HUES6 (cell line): ENCODE data around the gene GNA12.
"Not testable (repeated sequence)": the region's sequence is repeated elsewhere in the genome, so short reads cannot be mapped to it uniquely, and the experiment has no call there.

Source experiments
- H3K27ac ChIP-seq: 2 replicates; pipeline ENCODE4 v1.7.0; 2013; ENCODE audit warnings: low read depth, mild to moderate bottlenecking, low read length, inconsistent platforms
- H3K27me3 ChIP-seq: 2 replicates; pipeline ENCODE4 v1.6.1; 2013; ENCODE audit warnings: low read length; ENCODE audit not compliant: control insufficient read depth, insufficient read depth
- H3K36me3 ChIP-seq: 2 replicates; pipeline ENCODE4 v1.6.1; 2013; ENCODE audit warnings: low read length; ENCODE audit not compliant: control insufficient read depth, insufficient read depth
- H3K4me1 ChIP-seq: 2 replicates; pipeline ENCODE4 v1.6.1; 2013; ENCODE audit warnings: low read length; ENCODE audit not compliant: control insufficient read depth, insufficient read depth
- H3K4me3 ChIP-seq: 2 replicates; pipeline ENCODE4 v1.5.1; 2013; ENCODE audit warnings: low read depth, low read length
- H3K9ac ChIP-seq: one replicate; pipeline ENCODE4 v1.6.1; 2013; ENCODE audit warnings: mild to moderate bottlenecking, low read length
- H3K9me3 ChIP-seq: 2 replicates; pipeline ENCODE4 v1.6.1; 2013; ENCODE audit warnings: low read depth, low read length; ENCODE audit not compliant: control insufficient read depth, insufficient read depth

GNA12 gene

GRCh38 chr7:2724036-2724435 lies 120.1 kb downstream of the GNA12 start:
- H3K27ac ChIP-seq, H3K27me3 ChIP-seq, H3K4me1 ChIP-seq, H3K9me3 ChIP-seq, H3K4me3 ChIP-seq, H3K9ac ChIP-seq: not testable (repeated sequence)
- H3K36me3 ChIP-seq = peaks cover 50% of the 10 kb centered on the region

GRCh38 chr7:2723138-2723850 lies 120.8 kb downstream of the GNA12 start:
- no peak overlapping the region for H3K27ac ChIP-seq
- H3K4me3 ChIP-seq = no peak overlapping the region
- H3K4me1 ChIP-seq = no peaks in the 10 kb centered on the region
- no peaks in the 10 kb centered on the region for H3K9me3 ChIP-seq
- H3K9ac ChIP-seq = no peak overlapping the region
- H3K36me3 ChIP-seq = peaks cover 48% of the 10 kb centered on the region
- no peaks in the 10 kb centered on the region for H3K27me3 ChIP-seq

- Histone ChIP-seq H3K4me1 (no peaks in the 10 kb centered on the region; the same call in 1 of the 2 replicates), H3K27ac (no peak overlapping the region), H3K36me3 (peaks cover 55% of the 10 kb centered on the region), H3K9ac (no peak overlapping the region), H3K9me3 (no peaks in the 10 kb centered on the region), H3K27me3 (no peaks in the 10 kb centered on the region), H3K4me3 (no peak overlapping the region)
These were observed 121.5 kb downstream of the GNA12 start for GRCh38 chr7:2722591-2722990.

GRCh38 chr7:2721842-2722241 lies 122.3 kb downstream of the GNA12 start:
- H3K4me1 ChIP-seq = no peaks in the 10 kb centered on the region; the same call in 1 of the 2 replicates
- H3K4me3 ChIP-seq = no peak overlapping the region
- no peaks in the 10 kb centered on the region for H3K9me3 ChIP-seq
- no peak overlapping the region for H3K9ac ChIP-seq
- H3K36me3 ChIP-seq = peaks cover 51% of the 10 kb centered on the region
- H3K27ac ChIP-seq = no peak overlapping the region
- H3K27me3 ChIP-seq = no peaks in the 10 kb centered on the region

GRCh38 chr7:2720024-2720423 lies 124.1 kb downstream of the GNA12 start:
- no peak overlapping the region for H3K27ac ChIP-seq
- peaks cover 38% of the 10 kb centered on the region for H3K36me3 ChIP-seq
- no peak overlapping the region for H3K4me3 ChIP-seq
- no peaks in the 10 kb centered on the region for H3K9me3 ChIP-seq
- no peak overlapping the region for H3K9ac ChIP-seq
- H3K27me3 ChIP-seq = no peaks in the 10 kb centered on the region
- no peaks in the 10 kb centered on the region; the same call in 1 of the 2 replicates for H3K4me1 ChIP-seq

- no peaks in the 10 kb centered on the region; the same call in 1 of the 2 replicates for H3K4me1 ChIP-seq
- H3K9me3 ChIP-seq = no peaks in the 10 kb centered on the region
- no peaks in the 10 kb centered on the region for H3K27me3 ChIP-seq
- H3K9ac ChIP-seq = no peak overlapping the region
- no peak overlapping the region for H3K27ac ChIP-seq
- no peak overlapping the region for H3K4me3 ChIP-seq
- peaks cover 36% of the 10 kb centered on the region for H3K36me3 ChIP-seq
These were observed 125.1 kb downstream of the GNA12 start for GRCh38 chr7:2719007-2719406.

- Histone ChIP-seq H3K27ac (no peak overlapping the region), H3K27me3 (no peaks in the 10 kb centered on the region), H3K9me3 (no peaks in the 10 kb centered on the region), H3K36me3 (peaks cover 33% of the 10 kb centered on the region), H3K9ac (no peak overlapping the region), H3K4me3 (no peak overlapping the region), H3K4me1 (peaks cover 3% of the 10 kb centered on the region; the same call in 1 of the 2 replicates)
These were observed 125.7 kb downstream of the GNA12 start for GRCh38 chr7:2718296-2718965.

- Histone ChIP-seq H3K9ac (no peak overlapping the region), H3K4me3 (no peak overlapping the region), H3K9me3 (no peaks in the 10 kb centered on the region), H3K4me1 (peaks cover 6% of the 10 kb centered on the region; the same call in 1 of the 2 replicates), H3K27me3 (no peaks in the 10 kb centered on the region), H3K36me3 (peaks cover 27% of the 10 kb centered on the region), H3K27ac (no peak overlapping the region)
These were observed 126.5 kb downstream of the GNA12 start for GRCh38 chr7:2717293-2718261.

GRCh38 chr7:2716906-2717292 lies 127.2 kb downstream of the GNA12 start:
- Histone ChIP-seq H3K9me3 (no peaks in the 10 kb centered on the region), H3K4me3 (no peak overlapping the region), H3K27me3 (no peaks in the 10 kb centered on the region), H3K9ac (no peak overlapping the region), H3K27ac (no peak overlapping the region), H3K4me1 (peaks cover 6% of the 10 kb centered on the region; the same call in 1 of the 2 replicates), H3K36me3 (peaks cover 26% of the 10 kb centered on the region)

- peaks cover 23% of the 10 kb centered on the region for H3K36me3 ChIP-seq
- no peak overlapping the region for H3K9ac ChIP-seq
- H3K27me3 ChIP-seq = no peaks in the 10 kb centered on the region
- no peak overlapping the region for H3K27ac ChIP-seq
- H3K9me3 ChIP-seq = no peaks in the 10 kb centered on the region
- no peak overlapping the region for H3K4me3 ChIP-seq
- H3K4me1 ChIP-seq = peaks cover 6% of the 10 kb centered on the region; the same call in 1 of the 2 replicates
These were observed 127.6 kb downstream of the GNA12 start for GRCh38 chr7:2716488-2716887.
